ENCODE results near the gene NPC1L1.
A peak's percentile ranks its signal among the peaks of the same experiment; 100 is the strongest.
"Not testable (repeated sequence)": the region's sequence is repeated elsewhere in the genome, so short reads cannot be mapped to it uniquely, and the experiment has no call there.

Gene NPC1L1

GRCh38 chr7:44506592-44507288 is 34.4 kb downstream of the NPC1L1 start:
- DNase-seq = not testable (repeated sequence)

GRCh38 chr7:44505595-44505994 is 35.5 kb downstream of the NPC1L1 start:
- DNase-seq = no peak

- no peak for DNase-seq
Measured at GRCh38 chr7:44498230-44498954, 42.7 kb downstream of the NPC1L1 start.

- no peak for DNase-seq
Measured at GRCh38 chr7:44497155-44498027, 43.7 kb downstream of the NPC1L1 start.

GRCh38 chr7:44496385-44496784 is 44.7 kb downstream of the NPC1L1 start:
- DNase-seq = no peak

GRCh38 chr7:44494960-44495359 is 46.2 kb downstream of the NPC1L1 start:
- DNase-seq = no peak

- DNase-seq = no peak
Measured at GRCh38 chr7:44491229-44491628, 49.9 kb downstream of the NPC1L1 start.

GRCh38 chr7:44490351-44491200 is 50.6 kb downstream of the NPC1L1 start, which contains the start of gene NUDCD3:
NUDCD3 (minus strand) TSS chr7:44490658; CDS start chr7:44490600, 58 bp downstream.
- DNase-seq = peak; percentile 91

GRCh38 chr7:44489955-44490350 is 51.2 kb downstream of the NPC1L1 start:
- peak; percentile 33 for DNase-seq

GRCh38 chr7:44488955-44489354 is 52.2 kb downstream of the NPC1L1 start:
- no peak for DNase-seq

GRCh38 chr7:44486693-44487092 is 54.4 kb downstream of the NPC1L1 start:
- DNase-seq = no peak

GRCh38 chr7:44486001-44486400 is 55.1 kb downstream of the NPC1L1 start:
- DNase-seq = no peak

GRCh38 chr7:44484482-44485313 is 56.4 kb downstream of the NPC1L1 start:
- no peak for DNase-seq

GRCh38 chr7:44482502-44483485 is 58.3 kb downstream of the NPC1L1 start:
- DNase-seq = no peak

- DNase-seq = no peak
Measured at GRCh38 chr7:44477938-44478337, 63.2 kb downstream of the NPC1L1 start.

GRCh38 chr7:44477063-44477830 is 63.9 kb downstream of the NPC1L1 start:
- peak; percentile 53 for DNase-seq

GRCh38 chr7:44476313-44476712 is 64.8 kb downstream of the NPC1L1 start:
- no peak for DNase-seq

GRCh38 chr7:44473295-44473694 is 67.8 kb downstream of the NPC1L1 start:
- no peak for DNase-seq

GRCh38 chr7:44472843-44473242 is 68.3 kb downstream of the NPC1L1 start:
- no peak for DNase-seq
